PC-3 (cell line): ENCODE results near the gene PLCB4.

Experiments used
- EZH2 ChIP-seq: fragments of 300-600 bp; sonication (generic); IDR thresholded peaks from one replicate; pipeline ENCODE4 v1.6.1; 2017; ENCODE audit warnings: antibody characterized with exemption, mild to moderate bottlenecking, low read length; ENCODE audit not compliant: unreplicated experiment
- TF ChIP-seq, protein P1 (sequence below): fragments of 300-600 bp; sonication (generic); conservative IDR thresholded peaks from 2 replicates; pipeline ENCODE4 v1.5.1; 2017; ENCODE audit warnings: antibody characterized with exemption, low read depth, mild to moderate bottlenecking, low read length

DNA sequence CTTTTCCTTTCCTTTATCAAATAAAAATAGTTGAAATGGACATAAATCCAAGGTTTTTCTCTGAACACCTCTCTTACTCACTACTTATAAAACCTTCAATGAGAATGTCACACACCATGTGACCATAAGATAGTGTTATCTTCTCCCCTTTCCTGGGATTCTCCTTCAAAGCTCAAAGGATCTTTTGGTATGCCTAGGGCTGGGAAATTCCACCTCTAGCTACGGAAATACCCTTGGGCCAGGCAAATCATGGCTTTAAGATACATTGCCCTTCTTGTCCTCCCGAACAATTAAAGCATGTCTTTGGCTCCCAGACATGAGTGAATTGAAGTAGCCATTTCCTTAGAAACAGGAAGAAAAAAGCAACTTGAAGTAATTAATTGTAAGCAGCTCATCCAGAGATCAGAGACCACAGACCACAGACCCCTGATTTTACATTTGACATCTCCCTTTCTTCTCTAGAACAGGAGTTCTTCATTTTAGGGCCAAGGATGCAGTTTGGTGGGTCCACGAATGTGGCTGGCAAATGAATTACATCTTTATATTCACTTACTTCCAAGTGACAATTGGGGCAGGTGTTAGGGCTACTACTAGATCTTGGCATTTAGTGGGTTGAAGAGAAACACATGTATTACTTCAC lies 4.1 kb downstream of the PLCB4 start:
- TF ChIP-seq, protein P1, sequence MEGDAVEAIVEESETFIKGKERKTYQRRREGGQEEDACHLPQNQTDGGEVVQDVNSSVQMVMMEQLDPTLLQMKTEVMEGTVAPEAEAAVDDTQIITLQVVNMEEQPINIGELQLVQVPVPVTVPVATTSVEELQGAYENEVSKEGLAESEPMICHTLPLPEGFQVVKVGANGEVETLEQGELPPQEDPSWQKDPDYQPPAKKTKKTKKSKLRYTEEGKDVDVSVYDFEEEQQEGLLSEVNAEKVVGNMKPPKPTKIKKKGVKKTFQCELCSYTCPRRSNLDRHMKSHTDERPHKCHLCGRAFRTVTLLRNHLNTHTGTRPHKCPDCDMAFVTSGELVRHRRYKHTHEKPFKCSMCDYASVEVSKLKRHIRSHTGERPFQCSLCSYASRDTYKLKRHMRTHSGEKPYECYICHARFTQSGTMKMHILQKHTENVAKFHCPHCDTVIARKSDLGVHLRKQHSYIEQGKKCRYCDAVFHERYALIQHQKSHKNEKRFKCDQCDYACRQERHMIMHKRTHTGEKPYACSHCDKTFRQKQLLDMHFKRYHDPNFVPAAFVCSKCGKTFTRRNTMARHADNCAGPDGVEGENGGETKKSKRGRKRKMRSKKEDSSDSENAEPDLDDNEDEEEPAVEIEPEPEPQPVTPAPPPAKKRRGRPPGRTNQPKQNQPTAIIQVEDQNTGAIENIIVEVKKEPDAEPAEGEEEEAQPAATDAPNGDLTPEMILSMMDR, result no peak
- no peak for TF ChIP-seq EZH2
